Fibroblast of lung (primary cell): ENCODE measurements around the gene GCC1.

Source experiments
- EZH2 ChIP-seq: IDR thresholded peaks from 2 replicates; pipeline ENCODE4 v1.5.1; 2012; ENCODE audit warnings: low read length, control low read depth, mild to moderate bottlenecking; ENCODE audit errors: missing control alignments
- TF ChIP-seq, protein P1 (sequence below), 2 donors: IDR thresholded peaks in 1 of 2; conservative IDR thresholded peaks in 1 of 2; 1 replicate in 1 of 2; 2 replicates in 1 of 2; pipeline ENCODE4 v1.5.1; 2011 to 2012; ENCODE audit warnings: low read length in 2 of 2, control low read depth in 1 of 2, inconsistent platforms in 1 of 2, low read depth in 1 of 2, mild to moderate bottlenecking in 1 of 2

DNA sequence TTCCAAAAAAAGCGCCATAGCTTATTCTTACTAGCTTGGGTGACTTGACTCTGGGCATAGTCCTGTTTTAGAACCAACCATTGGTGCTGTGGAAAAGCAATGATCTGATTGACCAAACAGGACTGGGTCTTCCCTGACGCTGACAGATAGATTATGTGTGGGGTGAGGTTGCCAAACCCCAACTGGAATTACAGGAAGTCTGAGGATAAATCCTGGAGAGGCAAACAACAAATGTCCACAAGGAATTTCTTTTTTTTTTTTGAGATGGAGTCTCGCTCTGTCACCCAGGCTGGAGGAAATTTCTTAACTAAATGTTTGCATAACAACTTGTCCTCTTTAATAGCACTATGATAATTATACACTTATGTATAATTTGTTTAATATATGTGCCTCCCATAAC, 19.2 kb downstream of the GCC1 start:
- TF ChIP-seq, protein P1, sequence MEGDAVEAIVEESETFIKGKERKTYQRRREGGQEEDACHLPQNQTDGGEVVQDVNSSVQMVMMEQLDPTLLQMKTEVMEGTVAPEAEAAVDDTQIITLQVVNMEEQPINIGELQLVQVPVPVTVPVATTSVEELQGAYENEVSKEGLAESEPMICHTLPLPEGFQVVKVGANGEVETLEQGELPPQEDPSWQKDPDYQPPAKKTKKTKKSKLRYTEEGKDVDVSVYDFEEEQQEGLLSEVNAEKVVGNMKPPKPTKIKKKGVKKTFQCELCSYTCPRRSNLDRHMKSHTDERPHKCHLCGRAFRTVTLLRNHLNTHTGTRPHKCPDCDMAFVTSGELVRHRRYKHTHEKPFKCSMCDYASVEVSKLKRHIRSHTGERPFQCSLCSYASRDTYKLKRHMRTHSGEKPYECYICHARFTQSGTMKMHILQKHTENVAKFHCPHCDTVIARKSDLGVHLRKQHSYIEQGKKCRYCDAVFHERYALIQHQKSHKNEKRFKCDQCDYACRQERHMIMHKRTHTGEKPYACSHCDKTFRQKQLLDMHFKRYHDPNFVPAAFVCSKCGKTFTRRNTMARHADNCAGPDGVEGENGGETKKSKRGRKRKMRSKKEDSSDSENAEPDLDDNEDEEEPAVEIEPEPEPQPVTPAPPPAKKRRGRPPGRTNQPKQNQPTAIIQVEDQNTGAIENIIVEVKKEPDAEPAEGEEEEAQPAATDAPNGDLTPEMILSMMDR (conservative IDR thresholded peaks at IDR 0.05 in 1 of 2, IDR thresholded peaks at IDR 0.05 in 1 of 2; ENCODE audit: low read depth in 1 of 2, low read length in 2 of 2) = no peak
- no peak for TF ChIP-seq EZH2
